Adipocyte (in vitro differentiated cells): ENCODE measurements around the gene DDX46.
A peak's percentile ranks its signal among the peaks of the same experiment; 100 is the strongest.
"Not testable (repeated sequence)": the region's sequence is repeated elsewhere in the genome, so short reads cannot be mapped to it uniquely, and the experiment has no call there.

ENCODE experiments used
- DNase-seq: peaks from one replicate; pipeline ENCODE4 v3.0.0-alpha.2; 2015; ENCODE audit warnings: low read depth
- H3K27me3 ChIP-seq: replicated peaks from 2 replicates; pipeline ENCODE4 v1.7.0; 2013; ENCODE audit warnings: mild to moderate bottlenecking, low read length, moderate library complexity; ENCODE audit not compliant: control insufficient read depth, insufficient read depth
- H3K36me3 ChIP-seq: 2 replicates; pipeline ENCODE4 v1.7.0; 2013; ENCODE audit warnings: low read length, mild to moderate bottlenecking, moderate library complexity; ENCODE audit not compliant: control insufficient read depth, insufficient read depth, severe bottlenecking
- H3K4me1 ChIP-seq: 2 replicates; pipeline ENCODE4 v1.7.0; 2013; ENCODE audit warnings: mild to moderate bottlenecking, low read length, moderate library complexity; ENCODE audit not compliant: control insufficient read depth, insufficient read depth
- H3K4me3 ChIP-seq: 2 replicates; pipeline ENCODE4 v1.7.0; 2013; ENCODE audit warnings: mild to moderate bottlenecking, low read length, moderate library complexity
- H3K9ac ChIP-seq: 2 replicates; pipeline ENCODE4 v1.7.0; 2013; ENCODE audit warnings: mild to moderate bottlenecking, low read length, moderate library complexity
- H3K9me3 ChIP-seq: 2 replicates; pipeline ENCODE4 v1.7.0; 2013; ENCODE audit warnings: mild to moderate bottlenecking, low read length, moderate library complexity; ENCODE audit not compliant: control insufficient read depth

The DDX46 gene

DNA sequence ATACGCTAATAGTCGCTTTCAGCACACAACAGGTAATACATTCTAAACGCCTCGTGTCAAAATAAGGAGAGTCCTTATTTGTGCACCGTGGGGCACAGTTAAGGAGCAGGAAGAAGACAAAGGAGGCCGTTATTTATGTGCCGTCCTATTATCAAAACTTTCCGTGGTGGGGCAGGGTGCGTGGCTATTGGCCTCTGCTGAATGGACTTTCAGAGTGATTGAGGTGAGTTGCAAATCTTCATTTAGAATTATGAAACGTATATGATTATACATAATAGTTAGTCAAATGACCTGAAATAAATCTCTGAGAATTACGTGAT lies 88.0 kb downstream of the DDX46 start:
- peak; percentile 60 for DNase-seq
- Histone ChIP-seq H3K9ac (peak overlapping the region; percentile 89), H3K36me3 (peaks cover 3% of the 10 kb centered on the region), H3K9me3 (no peaks in the 10 kb centered on the region), H3K27me3 (no peaks in the 10 kb centered on the region), H3K4me1 (peaks cover 28% of the 10 kb centered on the region), H3K4me3 (peak overlapping the region; percentile 84)

- peaks cover 30% of the 10 kb centered on the region for H3K4me1 ChIP-seq
- not testable (repeated sequence) for H3K27me3 ChIP-seq, DNase-seq, H3K9ac ChIP-seq, H3K4me3 ChIP-seq, H3K9me3 ChIP-seq
- H3K36me3 ChIP-seq, result peaks cover 13% of the 10 kb centered on the region
Measured at GRCh38 chr5:134849434-134849933, 90.9 kb downstream of the DDX46 start.

DNA sequence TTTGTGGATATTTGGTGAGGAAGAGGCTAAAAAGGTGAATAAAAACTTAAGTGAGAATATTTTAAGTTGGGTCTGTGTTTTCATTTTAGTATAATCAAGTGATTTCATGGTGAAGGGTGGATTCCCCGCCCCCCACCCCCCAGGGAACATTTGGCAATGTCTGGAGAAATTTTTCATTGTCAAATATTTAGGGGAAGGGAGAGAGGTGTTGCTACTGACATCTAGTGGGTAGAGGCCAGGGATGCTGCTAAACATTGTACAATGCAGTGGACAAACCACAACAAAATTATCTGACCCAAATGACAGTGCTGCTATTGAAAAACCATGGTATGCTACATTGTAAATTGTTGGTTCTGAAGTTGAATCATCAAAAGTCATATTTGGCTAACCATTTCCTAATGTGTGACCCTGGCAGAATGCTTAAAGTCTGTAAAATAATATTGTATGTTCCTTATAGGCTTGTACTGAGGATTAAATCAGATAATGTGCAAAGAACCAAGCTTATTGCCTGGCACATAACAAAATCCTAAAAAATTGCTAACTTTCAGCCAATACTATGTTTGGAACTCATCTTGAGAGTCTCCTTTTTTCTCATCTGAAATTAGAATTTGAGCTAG lies 92.8 kb downstream of the DDX46 start:
- Histone ChIP-seq H3K9me3 (no peaks in the 10 kb centered on the region), H3K4me1 (peaks cover 25% of the 10 kb centered on the region), H3K4me3 (peak overlapping the region; percentile 10), H3K9ac (peak overlapping the region; percentile 43), H3K27me3 (no peaks in the 10 kb centered on the region), H3K36me3 (peaks cover 31% of the 10 kb centered on the region)
- DNase-seq, result peak; percentile 79

DNA sequence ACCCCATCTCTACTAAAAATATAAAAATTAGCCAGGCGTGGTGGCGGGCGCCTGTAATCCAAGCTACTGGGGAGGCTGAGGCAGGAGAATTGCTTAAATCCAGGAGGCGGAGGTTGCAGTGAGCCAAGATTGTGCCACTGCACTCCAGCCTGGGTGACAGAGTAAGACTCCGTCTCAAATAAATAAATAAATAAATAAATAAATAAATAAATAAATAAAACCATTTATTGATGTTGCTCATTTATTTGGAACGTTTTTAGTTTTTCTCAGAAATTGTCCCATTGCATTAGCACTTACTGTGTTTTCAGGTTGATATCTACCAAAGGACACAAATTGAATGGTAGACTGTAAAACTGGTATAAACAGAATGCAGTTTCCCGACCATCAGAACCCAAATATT lies 97.9 kb downstream of the DDX46 start:
- H3K4me1 ChIP-seq, DNase-seq: not testable (repeated sequence)
- H3K36me3 ChIP-seq, result peaks cover 70% of the 10 kb centered on the region

DNA sequence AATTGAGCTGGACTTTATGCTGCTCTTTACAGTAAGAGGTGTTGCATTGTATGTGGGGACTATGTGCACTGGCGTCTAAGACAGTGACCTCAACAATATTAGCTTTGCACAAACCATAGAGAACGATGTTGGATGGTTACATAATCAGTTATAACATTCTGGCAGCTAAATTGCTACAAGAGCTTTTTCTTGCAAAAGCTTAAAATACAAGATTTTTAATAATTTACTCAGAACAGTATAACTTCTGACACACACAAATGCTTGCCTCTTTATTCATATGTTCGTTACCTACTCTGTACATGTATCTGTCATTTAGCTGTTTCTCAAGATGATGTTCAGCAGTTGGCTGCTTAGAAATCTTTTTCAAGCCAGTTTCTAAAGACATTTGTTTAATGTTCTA lies 98.8 kb downstream of the DDX46 start:
- no peaks in the 10 kb centered on the region for H3K9me3 ChIP-seq
- no peaks in the 10 kb centered on the region for H3K4me1 ChIP-seq
- H3K27me3 ChIP-seq, result no peaks in the 10 kb centered on the region
- peaks cover 69% of the 10 kb centered on the region for H3K36me3 ChIP-seq
- no peak overlapping the region for H3K9ac ChIP-seq
- H3K4me3 ChIP-seq, result no peak overlapping the region
- no peak for DNase-seq

More for the DNA sequence above, 97.9 kb downstream of the DDX46 start:
- not testable (repeated sequence) for H3K4me3 ChIP-seq, H3K9me3 ChIP-seq, H3K9ac ChIP-seq, H3K27me3 ChIP-seq

GRCh38 chr5:134864707-134865106 lies 106.1 kb downstream of the DDX46 start:
- DNase-seq, result no peak
- H3K9me3 ChIP-seq, result no peaks in the 10 kb centered on the region
- H3K4me3 ChIP-seq, result no peak overlapping the region
- no peak overlapping the region for H3K9ac ChIP-seq
- H3K36me3 ChIP-seq, result peaks cover 29% of the 10 kb centered on the region
- H3K4me1 ChIP-seq, result no peaks in the 10 kb centered on the region
- H3K27me3 ChIP-seq, result no peaks in the 10 kb centered on the region

DNA sequence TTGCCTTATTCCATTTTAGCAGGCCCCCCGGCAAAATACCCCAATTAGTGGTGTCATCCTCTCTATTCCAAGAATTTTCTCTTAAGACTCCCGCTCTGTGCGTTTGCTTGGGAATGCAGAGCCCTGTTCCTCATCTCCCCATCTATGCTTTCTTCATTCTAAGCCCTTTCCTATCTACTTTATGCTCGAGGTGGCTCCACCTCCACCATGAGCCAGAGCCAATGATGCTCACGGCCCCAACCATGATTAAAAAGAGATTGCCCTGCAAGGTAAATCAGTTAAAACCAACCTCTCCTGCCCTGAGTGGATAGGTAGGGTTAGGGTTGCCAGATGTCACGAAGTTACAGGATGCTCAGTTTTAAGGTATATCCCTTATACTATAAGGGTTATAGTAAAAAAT lies 114.9 kb downstream of the DDX46 start:
- H3K27me3 ChIP-seq, result no peaks in the 10 kb centered on the region
- no peak for DNase-seq
- H3K9me3 ChIP-seq, result no peaks in the 10 kb centered on the region
- H3K4me3 ChIP-seq, result peak overlapping the region; percentile 90
- peak overlapping the region; percentile 96 for H3K9ac ChIP-seq
- H3K36me3 ChIP-seq, result no peaks in the 10 kb centered on the region
- peaks cover 14% of the 10 kb centered on the region for H3K4me1 ChIP-seq

- peak within 1 kb of the TSS; percentile 90 for H3K4me3 ChIP-seq
- no peaks in the 10 kb centered on the region for H3K27me3 ChIP-seq
- H3K9ac ChIP-seq, result peak within 1 kb of the TSS; percentile 96
- DNase-seq, result peak; percentile 92
- peaks cover 14% of the 10 kb centered on the region for H3K4me1 ChIP-seq
- no peaks in the 10 kb centered on the region for H3K9me3 ChIP-seq
- no peaks in the 10 kb centered on the region for H3K36me3 ChIP-seq
Measured at GRCh38 chr5:134873987-134874830, 115.6 kb downstream of the DDX46 start, which contains the start of gene TXNDC15. Gene TXNDC15, plus strand, starts transcription at chr5:134874371. Its CDS starts 57 bp downstream, at chr5:134874428.

GRCh38 chr5:134874831-134875655 lies 116.5 kb downstream of the DDX46 start:
- no peaks in the 10 kb centered on the region for H3K27me3 ChIP-seq
- H3K4me1 ChIP-seq, result peaks cover 14% of the 10 kb centered on the region
- peak; percentile 84 for DNase-seq
- no peaks in the 10 kb centered on the region for H3K9me3 ChIP-seq
- H3K4me3 ChIP-seq, result peak overlapping the region; percentile 90
- H3K36me3 ChIP-seq, result no peaks in the 10 kb centered on the region
- H3K9ac ChIP-seq, result peak overlapping the region; percentile 96

DNA sequence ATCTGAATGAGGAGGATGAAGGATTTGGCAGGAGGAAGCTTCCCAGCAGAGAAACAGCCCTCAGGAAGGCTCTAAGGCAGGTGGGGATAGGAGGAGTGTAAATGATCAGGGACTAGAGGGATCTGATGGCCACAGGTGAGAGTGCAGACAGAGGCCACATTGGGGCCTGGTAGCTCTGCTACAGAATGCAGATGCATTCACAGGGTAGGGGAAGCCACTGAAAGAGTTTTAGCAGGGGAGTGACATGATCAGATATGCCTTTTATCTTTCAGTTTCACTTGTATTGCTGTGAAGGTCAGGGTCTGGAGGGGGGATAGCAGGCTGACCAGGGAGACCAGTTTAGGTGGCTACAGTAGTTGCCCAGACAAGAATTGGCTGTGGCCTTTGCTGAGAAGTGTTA lies 118.6 kb downstream of the DDX46 start:
- no peak overlapping the region for H3K4me3 ChIP-seq
- no peaks in the 10 kb centered on the region for H3K36me3 ChIP-seq
- DNase-seq, result no peak

DNA sequence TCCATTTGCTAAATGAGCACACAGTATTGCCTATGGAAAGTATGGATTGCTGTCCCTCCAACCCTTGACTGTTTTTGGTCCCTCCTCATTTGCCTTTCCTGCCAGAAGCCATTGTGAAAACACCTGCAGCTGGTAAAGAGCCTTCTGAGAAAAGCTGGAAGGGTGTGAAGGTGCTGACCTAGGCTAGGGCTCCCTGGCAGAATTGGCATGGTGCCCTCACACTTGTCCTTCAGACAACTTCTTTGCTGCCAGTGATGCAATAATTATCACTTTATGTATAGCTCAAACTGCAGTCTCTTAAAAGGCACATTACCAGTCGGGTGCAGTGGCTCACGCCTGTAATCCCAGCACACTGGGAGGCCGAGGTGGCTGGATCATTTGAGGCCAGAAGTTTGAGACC lies 119.8 kb downstream of the DDX46 start:
- H3K4me1 ChIP-seq, result peaks cover 14% of the 10 kb centered on the region
- no peaks in the 10 kb centered on the region for H3K27me3 ChIP-seq
- no peak overlapping the region for H3K4me3 ChIP-seq
- no peak overlapping the region for H3K9ac ChIP-seq
- no peaks in the 10 kb centered on the region for H3K9me3 ChIP-seq
- H3K36me3 ChIP-seq, result no peaks in the 10 kb centered on the region
- no peak for DNase-seq

More for the DNA sequence above, 118.6 kb downstream of the DDX46 start:
- H3K27me3 ChIP-seq, result no peaks in the 10 kb centered on the region
- peaks cover 14% of the 10 kb centered on the region for H3K4me1 ChIP-seq
- no peak overlapping the region for H3K9ac ChIP-seq
- no peaks in the 10 kb centered on the region for H3K9me3 ChIP-seq
